Activated CD4-positive, alpha-beta memory T cell treated with anti-CD3 and anti-CD28 coated beads for 36 hours (primary cell): ENCODE results near the gene ECD. TPM values are rescaled to one million over a fixed set of nuclear protein-coding genes. Genes with fewer than 3 reads are reported as not detected.
A peak's percentile ranks its signal among the peaks of the same experiment; 100 is the strongest.
"Not testable (repeated sequence)": the region's sequence is repeated elsewhere in the genome, so short reads cannot be mapped to it uniquely, and the experiment has no call there.

ENCODE experiments used
- CTCF ChIA-PET: fragments of 350-600 bp; sonication (Branson Sonifier 250); formaldehyde crosslinking; loops from one replicate; lab custom pipeline; 2021; ENCODE audit warnings: antibody characterized with exemption, inconsistent platforms; lab: Charles Lee
- POLR2A ChIA-PET: fragments of 350-600 bp; sonication (Branson Sonifier 250); formaldehyde crosslinking; loops from one replicate; lab custom pipeline; 2021; ENCODE audit warnings: antibody characterized with exemption; lab: Charles Lee
- DNase-seq: peaks from one replicate; pipeline ENCODE4 v3.0.0-alpha.2; 2020
- H3K27ac Mint-ChIP-seq: one replicate; pipeline ENCODE4 v1.8.0; 2021; ENCODE audit warnings: mixed read lengths
- H3K27me3 Mint-ChIP-seq: one replicate; pipeline ENCODE4 v1.8.0; 2021; ENCODE audit warnings: mixed read lengths
- H3K36me3 Mint-ChIP-seq: one replicate; pipeline ENCODE4 v1.8.0; 2021; ENCODE audit warnings: mixed read lengths
- H3K4me1 Mint-ChIP-seq: one replicate; pipeline ENCODE4 v1.8.0; 2021; ENCODE audit warnings: low read depth, mixed read lengths
- H3K4me3 Mint-ChIP-seq: one replicate; pipeline ENCODE4 v1.8.0; 2021; ENCODE audit warnings: mild to moderate bottlenecking, mixed read lengths
- H3K9me3 Mint-ChIP-seq: one replicate; pipeline ENCODE4 v1.8.0; 2021; ENCODE audit warnings: mixed read lengths
- intact Hi-C: fragments of 100-400 bp; cut with micrococcal nuclease; formaldehyde crosslinking; loops from one replicate; pipeline ENCODE4 v1.15.1; 2023
- total RNA-seq, 2 experiments: library from RNA; stranded (reverse); gene quantifications; one replicate each; pipeline ENCODE4 v1.2.3, GENCODE V29; 2021

The ECD gene
- total RNA-seq, 2 experiments from 2014 or later, result 37.5 to 37.7 TPM

DNA sequence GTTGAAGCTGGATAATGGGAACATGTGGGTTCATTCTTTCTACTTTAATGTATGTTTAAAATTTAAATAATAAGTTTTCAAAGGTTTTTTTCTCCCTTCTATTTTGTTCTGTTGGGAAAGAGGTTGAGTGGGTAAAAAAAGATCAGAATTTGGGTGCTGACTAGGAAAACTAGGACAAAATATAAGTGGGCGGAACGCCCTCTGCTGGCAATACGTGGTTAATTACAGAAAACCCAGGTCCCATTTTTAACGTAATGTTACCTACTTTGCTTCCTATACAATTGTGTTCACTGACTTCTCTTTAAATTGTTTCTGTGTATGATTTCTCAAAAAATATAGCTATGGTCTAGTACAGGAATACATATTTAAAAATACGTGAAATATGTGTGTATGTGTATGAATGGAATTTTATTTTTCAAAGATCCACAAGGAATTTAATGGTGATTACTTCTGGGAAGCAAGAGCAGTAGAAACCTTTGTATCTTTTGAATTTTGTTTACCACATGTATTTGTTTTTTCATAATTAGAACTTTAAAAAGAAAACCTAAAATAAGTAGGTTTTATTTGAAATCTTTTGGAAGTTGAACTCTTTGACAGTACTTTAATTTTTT lies 8.7 kb downstream of the ECD start:
- Mint-ChIP-seq H3K9me3 (no peaks in the 10 kb centered on the region), H3K4me1 (peaks cover 36% of the 10 kb centered on the region), H3K36me3 (peaks cover 31% of the 10 kb centered on the region), H3K27me3 (no peaks in the 10 kb centered on the region), H3K4me3 (no peak overlapping the region), H3K27ac (no peak overlapping the region)
- ChIA-PET POLR2A (no interaction called here), CTCF (interaction anchor here (0.6 to 6.2 kb wide), 24 partner anchors 9 to 970 kb away, joined by 3 to 62 read pairs (median 4); partner anchors contain the start of genes DNAJC9, ECD, FAM149B1 and MCU)
- peak; percentile 69 for DNase-seq
- intact Hi-C loops, result loop anchor here (1.0 kb wide), 1 partner anchor 63 kb away; the partner anchor contains the start of gene P4HA1

DNA sequence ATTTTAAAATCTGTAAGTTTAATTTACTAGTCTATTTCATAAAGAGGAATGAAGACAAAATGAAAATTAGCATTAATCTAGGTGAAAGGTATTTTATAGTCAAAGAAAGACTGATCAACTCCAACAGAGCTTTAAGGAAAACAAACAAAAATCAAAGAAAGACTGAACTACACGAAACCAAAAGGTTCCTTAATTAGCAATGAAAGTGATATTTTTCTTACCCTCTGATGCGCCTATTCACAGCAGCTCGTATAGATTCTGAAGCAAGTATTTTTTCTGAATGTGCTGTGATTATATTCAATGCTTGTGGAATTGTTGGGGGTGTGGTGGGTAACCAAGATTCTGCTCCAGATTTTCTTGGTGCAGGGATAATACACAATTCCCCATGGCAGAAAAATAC lies 11.8 kb downstream of the ECD start:
- no peak for DNase-seq
- intact Hi-C loops, result no loop called here
- Mint-ChIP-seq H3K4me3 (no peak overlapping the region), H3K9me3 (no peaks in the 10 kb centered on the region), H3K36me3 (peaks cover 33% of the 10 kb centered on the region), H3K27ac (no peak overlapping the region), H3K4me1 (peaks cover 12% of the 10 kb centered on the region), H3K27me3 (no peaks in the 10 kb centered on the region)
- ChIA-PET CTCF (interaction anchor here (0.6 to 6.2 kb wide), 2 partner anchors 60 to 203 kb away, joined by 3 to 62 read pairs; partner anchors contain the start of genes CFAP70 and P4HA1), POLR2A (no interaction called here)

DNA sequence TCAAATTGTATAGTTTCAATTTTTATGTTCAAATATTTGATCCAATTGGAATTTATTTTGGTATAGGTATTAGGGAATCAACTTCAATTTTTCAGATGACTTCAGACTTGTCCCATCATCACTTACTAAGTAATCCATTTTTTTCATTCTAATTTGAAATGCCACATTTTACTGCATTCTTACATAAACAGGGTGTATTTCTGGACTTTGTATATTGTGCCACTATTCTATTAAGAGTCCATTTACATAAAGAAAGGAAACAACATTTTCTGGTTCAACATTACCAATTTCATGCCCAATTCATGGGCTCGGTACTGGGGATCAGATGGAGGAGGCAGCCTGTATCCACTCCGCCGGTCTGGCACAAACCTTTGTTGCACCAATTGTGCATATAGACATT lies 15.8 kb downstream of the ECD start:
- POLR2A ChIA-PET, result no interaction called here

GRCh38 chr10:73150633-73151413 lies 17.0 kb downstream of the ECD start:
- intact Hi-C loops, H3K4me3 Mint-ChIP-seq, POLR2A ChIA-PET, H3K9me3 Mint-ChIP-seq, H3K27me3 Mint-ChIP-seq, H3K4me1 Mint-ChIP-seq, H3K27ac Mint-ChIP-seq, DNase-seq: not testable (repeated sequence)
- peaks cover 44% of the 10 kb centered on the region for H3K36me3 Mint-ChIP-seq
- CTCF ChIA-PET, result interaction anchor here (1.5 kb wide), 1 partner anchor 8 kb away, joined by 7 read pairs; no protein-coding TSS in a partner anchor

More for the DNA sequence above, 15.8 kb downstream of the ECD start:
- Mint-ChIP-seq H3K4me1 (no peaks in the 10 kb centered on the region), H3K27ac (no peak overlapping the region), H3K4me3 (no peak overlapping the region), H3K9me3 (no peaks in the 10 kb centered on the region), H3K36me3 (peaks cover 46% of the 10 kb centered on the region), H3K27me3 (no peaks in the 10 kb centered on the region)
- intact Hi-C loops, result no loop called here
- CTCF ChIA-PET, result no interaction called here
- no peak for DNase-seq

DNA sequence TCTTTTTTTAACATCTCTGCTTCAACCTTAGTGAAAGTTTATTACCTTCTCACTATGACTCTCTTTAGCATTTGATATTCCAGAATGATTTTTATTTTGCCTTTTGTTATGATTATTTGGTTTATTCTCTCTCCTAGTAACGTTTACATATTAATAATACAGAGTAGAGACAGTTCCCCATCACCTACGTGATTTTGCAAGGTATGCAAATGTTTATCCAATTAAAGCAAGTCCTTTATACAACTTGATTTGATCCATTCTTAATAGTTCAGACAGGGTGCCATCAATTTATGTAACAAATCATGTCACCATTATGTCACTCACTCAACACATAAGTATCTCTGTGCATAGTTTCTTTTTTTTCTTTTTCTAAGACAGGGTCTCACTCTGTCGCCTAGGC lies 26.2 kb downstream of the ECD start:
- Mint-ChIP-seq H3K36me3 (peaks cover 32% of the 10 kb centered on the region), H3K4me3 (no peak overlapping the region), H3K27me3 (no peaks in the 10 kb centered on the region), H3K27ac (no peak overlapping the region), H3K9me3 (no peaks in the 10 kb centered on the region), H3K4me1 (no peaks in the 10 kb centered on the region)
- intact Hi-C loops, result no loop called here
- ChIA-PET CTCF (no interaction called here), POLR2A (no interaction called here)
- DNase-seq, result no peak

DNA sequence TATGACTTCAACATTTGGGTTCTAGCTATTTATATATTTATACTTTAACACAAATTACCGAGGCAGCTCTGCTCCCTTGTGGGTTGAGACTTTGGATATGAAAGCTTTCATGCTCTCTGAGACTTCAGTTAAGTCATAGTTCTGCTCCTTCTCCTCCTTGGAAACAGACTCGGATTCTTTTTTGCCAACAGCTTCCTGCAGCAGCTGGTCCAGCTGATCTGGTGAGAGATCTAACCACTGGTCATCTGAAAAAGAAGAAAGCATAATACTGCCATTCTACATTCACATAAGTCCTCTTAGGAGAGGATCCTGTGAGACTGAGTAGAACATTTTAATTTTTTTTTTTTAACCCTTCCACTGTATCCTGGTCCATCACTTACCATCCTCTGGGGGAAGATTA lies 28.6 kb downstream of the ECD start:
- H3K9me3 Mint-ChIP-seq, result no peaks in the 10 kb centered on the region
- DNase-seq, result no peak
- peaks cover 43% of the 10 kb centered on the region for H3K36me3 Mint-ChIP-seq
- no peak overlapping the region for H3K4me3 Mint-ChIP-seq
- no peak overlapping the region for H3K27ac Mint-ChIP-seq
- H3K27me3 Mint-ChIP-seq, result no peaks in the 10 kb centered on the region
- intact Hi-C loops, result no loop called here
- H3K4me1 Mint-ChIP-seq, result no peaks in the 10 kb centered on the region
- ChIA-PET CTCF (interaction anchor here (2.3 kb wide), 1 partner anchor 20 kb away, joined by 7 read pairs; no protein-coding TSS in a partner anchor), POLR2A (no interaction called here)

- H3K27ac Mint-ChIP-seq, result no peak overlapping the region
- H3K4me3 Mint-ChIP-seq, result no peak overlapping the region
- POLR2A ChIA-PET, result interaction anchor here (0.6 kb wide), 1 partner anchor 11 kb away, joined by 4 read pairs; no protein-coding TSS in a partner anchor
- no peaks in the 10 kb centered on the region for H3K9me3 Mint-ChIP-seq
- intact Hi-C loops, result no loop called here
- no peaks in the 10 kb centered on the region for H3K4me1 Mint-ChIP-seq
- no peaks in the 10 kb centered on the region for H3K27me3 Mint-ChIP-seq
- CTCF ChIA-PET, result interaction anchor here (0.8 to 2.7 kb wide), 2 partner anchors 22 to 40 kb away, joined by 3 to 9 read pairs; no protein-coding TSS in a partner anchor
- DNase-seq, result no peak
- peaks cover 44% of the 10 kb centered on the region for H3K36me3 Mint-ChIP-seq
Measured at GRCh38 chr10:73136627-73137026, 31.2 kb downstream of the ECD start.

GRCh38 chr10:73134727-73135126 lies 33.1 kb downstream of the ECD start:
- H3K27me3 Mint-ChIP-seq, result no peaks in the 10 kb centered on the region
- no peaks in the 10 kb centered on the region for H3K4me1 Mint-ChIP-seq
- H3K27ac Mint-ChIP-seq, result no peak overlapping the region
- DNase-seq, result no peak
- H3K9me3 Mint-ChIP-seq, result no peaks in the 10 kb centered on the region
- CTCF ChIA-PET, result interaction anchor here (1.3 kb wide), 1 partner anchor 23 kb away, joined by 3 read pairs; no protein-coding TSS in a partner anchor
- intact Hi-C loops, result no loop called here
- H3K36me3 Mint-ChIP-seq, result peaks cover 47% of the 10 kb centered on the region
- POLR2A ChIA-PET, result no interaction called here
- H3K4me3 Mint-ChIP-seq, result no peak overlapping the region

GRCh38 chr10:73131913-73132686 lies 35.7 kb downstream of the ECD start:
- CTCF ChIA-PET, result no interaction called here
- POLR2A ChIA-PET, result no interaction called here

DNA sequence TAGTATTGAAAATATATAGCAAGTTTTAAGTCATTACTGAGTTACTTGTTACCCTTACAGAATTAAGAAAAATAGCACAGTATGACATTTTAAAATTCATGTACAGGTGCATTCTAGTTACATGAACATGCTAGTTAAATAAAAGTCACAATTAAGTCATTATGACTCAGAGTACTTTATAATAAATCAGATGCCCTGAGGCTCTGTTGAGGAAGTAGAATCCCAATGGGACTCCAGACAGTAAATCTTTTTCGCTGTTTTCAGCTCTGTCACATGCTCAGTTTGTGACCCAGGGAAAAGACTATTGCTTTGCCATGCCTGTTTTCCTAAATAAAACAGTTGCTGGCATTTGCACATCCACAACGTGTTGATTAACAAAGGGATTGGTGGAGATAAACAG lies 36.5 kb downstream of the ECD start:
- H3K4me1 Mint-ChIP-seq, result no peaks in the 10 kb centered on the region
- POLR2A ChIA-PET, result no interaction called here
- CTCF ChIA-PET, result no interaction called here
- H3K27ac Mint-ChIP-seq, result no peak overlapping the region
- peaks cover 42% of the 10 kb centered on the region for H3K36me3 Mint-ChIP-seq
- intact Hi-C loops, result no loop called here
- no peak overlapping the region for H3K4me3 Mint-ChIP-seq
- no peaks in the 10 kb centered on the region for H3K9me3 Mint-ChIP-seq
- DNase-seq, result no peak
- no peaks in the 10 kb centered on the region for H3K27me3 Mint-ChIP-seq

More at GRCh38 chr10:73131913-73132686, 35.7 kb downstream of the ECD start:
- DNase-seq, result no peak
- H3K27me3 Mint-ChIP-seq, result no peaks in the 10 kb centered on the region
- no peaks in the 10 kb centered on the region for H3K4me1 Mint-ChIP-seq
- H3K4me3 Mint-ChIP-seq, result no peak overlapping the region
- peaks cover 40% of the 10 kb centered on the region for H3K36me3 Mint-ChIP-seq
- no peak overlapping the region for H3K27ac Mint-ChIP-seq
- no peaks in the 10 kb centered on the region for H3K9me3 Mint-ChIP-seq
- intact Hi-C loops, result no loop called here

DNA sequence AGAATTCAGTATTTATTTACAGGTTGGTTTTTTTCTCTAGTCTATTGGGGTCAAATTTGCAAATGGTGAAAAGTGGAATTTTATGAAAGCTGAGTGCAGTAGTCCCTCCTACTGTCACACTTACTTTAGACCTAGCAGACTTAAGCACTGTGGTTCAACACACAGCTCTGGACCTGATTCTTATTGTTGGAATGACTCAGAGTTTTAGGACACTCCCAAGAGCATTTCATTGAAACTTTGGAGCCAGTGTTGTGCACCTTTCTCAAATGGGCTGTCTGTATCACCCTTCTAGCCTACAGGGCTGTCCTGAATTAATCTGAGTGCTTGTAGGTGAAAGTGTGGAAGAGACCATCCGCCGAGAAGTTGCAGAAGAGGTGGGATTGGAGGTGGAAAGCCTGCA lies 41.5 kb downstream of the ECD start:
- ChIA-PET CTCF (no interaction called here), POLR2A (no interaction called here)
- H3K27ac Mint-ChIP-seq, result no peak overlapping the region
- no peaks in the 10 kb centered on the region for H3K4me1 Mint-ChIP-seq
- no peaks in the 10 kb centered on the region for H3K9me3 Mint-ChIP-seq
- H3K27me3 Mint-ChIP-seq, result no peaks in the 10 kb centered on the region
- H3K36me3 Mint-ChIP-seq, result peaks cover 15% of the 10 kb centered on the region
- no peak overlapping the region for H3K4me3 Mint-ChIP-seq
- DNase-seq, result no peak
- intact Hi-C loops, result no loop called here

DNA sequence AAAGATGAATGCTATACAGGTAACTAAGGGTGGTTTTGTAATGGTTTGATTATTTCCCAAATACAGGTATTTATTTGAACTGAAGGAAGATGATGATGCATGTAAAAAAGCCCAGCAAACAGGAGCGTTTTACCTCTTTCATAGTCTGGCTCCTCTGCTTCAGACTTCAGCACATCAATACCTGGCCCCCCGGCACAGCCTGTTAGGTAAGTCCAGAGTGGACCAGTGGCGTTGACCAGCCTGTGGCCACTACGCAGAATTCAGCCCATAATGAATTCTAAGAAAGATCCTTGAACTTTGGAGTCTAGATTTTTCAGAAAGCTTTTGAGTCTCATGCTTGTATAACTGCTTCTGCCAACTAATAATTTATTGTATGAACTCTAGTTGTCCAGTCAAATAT lies 47.9 kb downstream of the ECD start:
- Mint-ChIP-seq H3K4me1 (peaks cover 6% of the 10 kb centered on the region), H3K27ac (no peak overlapping the region), H3K4me3 (no peak overlapping the region), H3K27me3 (no peaks in the 10 kb centered on the region), H3K36me3 (peaks cover 1% of the 10 kb centered on the region), H3K9me3 (no peaks in the 10 kb centered on the region)
- no peak for DNase-seq
- intact Hi-C loops, result no loop called here
- POLR2A ChIA-PET, result no interaction called here
- CTCF ChIA-PET, result no interaction called here
